ENCODE data around the gene ZRANB1.

DNA sequence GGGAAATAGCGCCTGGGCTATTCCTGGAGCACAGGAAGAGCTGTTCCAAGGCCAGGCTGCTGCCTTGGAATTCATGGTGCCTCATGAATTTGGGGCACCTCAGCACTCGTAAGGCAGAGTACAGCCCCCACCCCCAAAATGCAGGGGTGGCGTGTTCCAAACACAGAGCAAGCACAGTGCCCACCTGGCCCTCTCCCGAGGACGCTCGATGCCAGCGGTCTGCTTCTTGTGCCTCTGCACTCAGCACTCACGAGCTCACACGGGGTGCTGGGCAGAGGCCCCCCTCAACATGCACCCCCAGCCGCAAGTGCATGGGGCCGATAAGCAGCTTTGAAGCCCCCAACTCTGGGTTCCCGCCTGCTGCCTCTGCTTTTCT is 60.1 kb downstream of the ZRANB1 start:
- TF ChIP-seq SP140L (CRISPR knock-in tag; IDR thresholded peaks at IDR 0.05; ENCODE audit: borderline replicate concordance) (no peak), NR3C1 (CRISPR knock-in tag; IDR thresholded peaks at IDR 0.05) (no peak), POLR2AphosphoS5 (IDR thresholded peaks at IDR 0.05; ENCODE audit: low read depth, low read length) (no peak), MAZ (IDR thresholded peaks at IDR 0.05; ENCODE audit: borderline replicate concordance, low read depth, low read length) (no peak), MAZ (CRISPR knock-in tag; IDR thresholded peaks at IDR 0.05; ENCODE audit: low read depth) (no peak), ZNF792 (CRISPR knock-in tag; IDR thresholded peaks at IDR 0.05) (no peak), TAF1 (CRISPR knock-in tag; IDR thresholded peaks at IDR 0.05) (no peak), HMG20A (CRISPR knock-in tag; IDR thresholded peaks at IDR 0.05; ENCODE audit: borderline replicate concordance) (no peak)
- TF ChIP-seq, protein P1, sequence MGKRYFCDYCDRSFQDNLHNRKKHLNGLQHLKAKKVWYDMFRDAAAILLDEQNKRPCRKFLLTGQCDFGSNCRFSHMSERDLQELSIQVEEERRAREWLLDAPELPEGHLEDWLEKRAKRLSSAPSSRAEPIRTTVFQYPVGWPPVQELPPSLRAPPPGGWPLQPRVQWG (CRISPR knock-in tag; IDR thresholded peaks at IDR 0.05; ENCODE audit: borderline replicate concordance, low read depth): no peak
- TF ChIP-seq, protein P2, sequence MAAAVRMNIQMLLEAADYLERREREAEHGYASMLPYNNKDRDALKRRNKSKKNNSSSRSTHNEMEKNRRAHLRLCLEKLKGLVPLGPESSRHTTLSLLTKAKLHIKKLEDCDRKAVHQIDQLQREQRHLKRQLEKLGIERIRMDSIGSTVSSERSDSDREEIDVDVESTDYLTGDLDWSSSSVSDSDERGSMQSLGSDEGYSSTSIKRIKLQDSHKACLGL (CRISPR knock-in tag; IDR thresholded peaks at IDR 0.05): no peak
- TF ChIP-seq, protein P3, sequence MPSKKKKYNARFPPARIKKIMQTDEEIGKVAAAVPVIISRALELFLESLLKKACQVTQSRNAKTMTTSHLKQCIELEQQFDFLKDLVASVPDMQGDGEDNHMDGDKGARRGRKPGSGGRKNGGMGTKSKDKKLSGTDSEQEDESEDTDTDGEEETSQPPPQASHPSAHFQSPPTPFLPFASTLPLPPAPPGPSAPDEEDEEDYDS (CRISPR knock-in tag; IDR thresholded peaks at IDR 0.05): no peak

Measured in HepG2 (cell line).